Left forelimb (tissue), 1 donor: ENCODE measurements around the gene TRIM16.
"Not testable (repeated sequence)": the region's sequence is repeated elsewhere in the genome, so short reads cannot be mapped to it uniquely, and the experiment has no call there.

ENCODE experiments used
- DNase-seq: peaks from one replicate; pipeline ENCODE4 v3.0.0-alpha.2; 2018; ENCODE audit warnings: low spot score

Gene TRIM16

GRCh38 chr17:15683824-15684478 lies at the start of gene TRIM16:
TRIM16 (minus strand) TSS chr17:15684311; CDS start chr17:15651609, 32,702 bp downstream.
- peak; percentile 89 for DNase-seq

- not testable (repeated sequence) for DNase-seq
Observed at GRCh38 chr17:15733174-15733789, 49.2 kb upstream of the TRIM16 start.

GRCh38 chr17:15731900-15732299 lies 47.8 kb upstream of the TRIM16 start, which contains the start of gene TBC1D26:
TBC1D26 (plus strand) TSS chr17:15732283; CDS start chr17:15735349, 3,066 bp downstream.
- not testable (repeated sequence) for DNase-seq

- DNase-seq = not testable (repeated sequence)
Observed at GRCh38 chr17:15730535-15730934, 46.4 kb upstream of the TRIM16 start.

GRCh38 chr17:15716601-15717563 lies 32.8 kb upstream of the TRIM16 start:
- DNase-seq = not testable (repeated sequence)

- not testable (repeated sequence) for DNase-seq
Observed at GRCh38 chr17:15708879-15709278, 24.8 kb upstream of the TRIM16 start.

GRCh38 chr17:15704813-15705212 lies 20.7 kb upstream of the TRIM16 start:
- not testable (repeated sequence) for DNase-seq

- DNase-seq = not testable (repeated sequence)
Observed at GRCh38 chr17:15704239-15704638, 20.1 kb upstream of the TRIM16 start.

- not testable (repeated sequence) for DNase-seq
Observed at GRCh38 chr17:15699937-15700336, 15.8 kb upstream of the TRIM16 start.

GRCh38 chr17:15699413-15699924 lies 15.4 kb upstream of the TRIM16 start, which contains the start of gene ZNF286A:
ZNF286A (plus strand) TSS chr17:15699752; CDS start chr17:15700330, 578 bp downstream.
- peak; percentile 99 for DNase-seq

- not testable (repeated sequence) for DNase-seq
Observed at GRCh38 chr17:15698967-15699366, 14.9 kb upstream of the TRIM16 start.

GRCh38 chr17:15687494-15687893 lies 3.4 kb upstream of the TRIM16 start:
- DNase-seq = not testable (repeated sequence)

- DNase-seq = not testable (repeated sequence)
Observed at GRCh38 chr17:15683135-15683534, 976 bp downstream of the TRIM16 start.

GRCh38 chr17:15675991-15676390 lies 8.1 kb downstream of the TRIM16 start:
- DNase-seq = not testable (repeated sequence)

GRCh38 chr17:15674640-15675039 lies 9.5 kb downstream of the TRIM16 start:
- DNase-seq = not testable (repeated sequence)

GRCh38 chr17:15669526-15669925 lies 14.6 kb downstream of the TRIM16 start:
- not testable (repeated sequence) for DNase-seq

- DNase-seq = no peak
Observed at GRCh38 chr17:15663691-15664090, 20.4 kb downstream of the TRIM16 start.

GRCh38 chr17:15663176-15663575 lies 20.9 kb downstream of the TRIM16 start:
- DNase-seq = no peak

- DNase-seq = no peak
Observed at GRCh38 chr17:15662681-15663080, 21.4 kb downstream of the TRIM16 start.

- no peak for DNase-seq
Observed at GRCh38 chr17:15660077-15660476, 24.0 kb downstream of the TRIM16 start.

GRCh38 chr17:15659663-15660062 lies 24.4 kb downstream of the TRIM16 start:
- DNase-seq = no peak

GRCh38 chr17:15659236-15659635 lies 24.9 kb downstream of the TRIM16 start:
- no peak for DNase-seq
